ENCODE results near the gene EIF2D. TPM values are rescaled to one million over a fixed set of nuclear protein-coding genes. Genes with fewer than 3 reads are reported as not detected.

The EIF2D gene
- total RNA-seq, 4 donors from 2014 or later: 40.3 to 50.0 (median 47.9) TPM

DNA sequence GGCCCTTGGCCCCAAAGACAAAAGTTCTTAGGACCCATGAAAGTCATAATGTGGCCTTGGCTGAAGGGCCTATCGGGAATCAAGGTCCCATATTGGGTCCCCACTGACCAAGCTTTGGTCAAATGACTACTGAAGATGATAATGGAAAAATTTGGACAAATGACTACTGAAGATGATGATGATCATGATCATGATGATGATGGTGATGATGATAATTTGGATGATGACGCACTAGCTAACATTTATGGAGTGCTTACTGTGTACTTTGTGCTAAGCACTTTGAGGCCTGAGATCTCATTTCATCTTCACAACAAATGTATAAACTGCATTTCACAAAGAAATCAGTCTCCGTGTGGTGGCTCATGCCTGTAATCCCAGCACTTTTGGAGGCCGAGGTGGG, 39.4 kb downstream of the EIF2D start:
- Histone ChIP-seq H3K27ac (replicated peaks in 1 of 4) (no peak overlapping the region), H3K4me1 (peaks cover 10 to 30% (median 21%) of the 10 kb centered on the region in 4 donors), H3K36me3 (no peaks in the 10 kb centered on the region), H3K9me3 (no peaks in the 10 kb centered on the region), H3K27me3 (no peaks in the 10 kb centered on the region), H3K4me3 (no peak overlapping the region)
- 93% methylated on average over 4 of the region's 4 CpGs for WGBS
- TF ChIP-seq EP300 (IDR thresholded peaks at IDR 0.05) (no peak), CTCF (IDR thresholded peaks at IDR 0.05) (no peak), POLR2AphosphoS5 (IDR thresholded peaks at IDR 0.05) (no peak), POLR2A (IDR thresholded peaks at IDR 0.05; ENCODE audit: low read depth) (no peak)
- no peak for DNase-seq (ENCODE audit: extremely low spot score)
- intact Hi-C loops (cut with DNase I): no loop called here

- TF ChIP-seq CTCF (IDR thresholded peaks at IDR 0.05): no peak
- no peak for TF ChIP-seq EP300 (IDR thresholded peaks at IDR 0.05)
- no peak for TF ChIP-seq POLR2AphosphoS5 (IDR thresholded peaks at IDR 0.05)
- no peak for TF ChIP-seq POLR2A (IDR thresholded peaks at IDR 0.05; ENCODE audit: low read depth)
- intact Hi-C loops (cut with DNase I): no loop called here
- WGBS: 85% methylated on average over 3 of the region's 3 CpGs
- Histone ChIP-seq H3K4me1 (peaks cover 5 to 12% (median 7%) of the 10 kb centered on the region in 4 donors), H3K27me3 (no peaks in the 10 kb centered on the region), H3K36me3 (no peaks in the 10 kb centered on the region), H3K27ac (replicated peaks in 1 of 4) (no peak overlapping the region), H3K4me3 (no peak overlapping the region), H3K9me3 (no peaks in the 10 kb centered on the region)
- no peak for DNase-seq (ENCODE audit: extremely low spot score)
These were observed 41.7 kb downstream of the EIF2D start for GRCh38 chr1:206570529-206570928.

GRCh38 chr1:206569556-206569955, 42.7 kb downstream of the EIF2D start:
- 89% methylated on average over 4 of the region's 4 CpGs for WGBS
- no peak for DNase-seq (ENCODE audit: extremely low spot score)
- H3K36me3 ChIP-seq: no peaks in the 10 kb centered on the region
- intact Hi-C loops (cut with DNase I): no loop called here
- H3K4me3 ChIP-seq: no peak overlapping the region
- TF ChIP-seq EP300 (IDR thresholded peaks at IDR 0.05) (no peak), POLR2A (IDR thresholded peaks at IDR 0.05; ENCODE audit: low read depth) (no peak), POLR2AphosphoS5 (IDR thresholded peaks at IDR 0.05) (no peak), CTCF (IDR thresholded peaks at IDR 0.05) (no peak)
- no peak overlapping the region for H3K27ac ChIP-seq (replicated peaks in 1 of 4)
- H3K4me1 ChIP-seq: peaks cover 0 to 3% (median 0%) of the 10 kb centered on the region in 4 donors
- no peaks in the 10 kb centered on the region for H3K9me3 ChIP-seq
- H3K27me3 ChIP-seq: no peaks in the 10 kb centered on the region

GRCh38 chr1:206568779-206569352, 43.4 kb downstream of the EIF2D start:
- intact Hi-C loops (cut with DNase I): no loop called here
- TF ChIP-seq EP300 (IDR thresholded peaks at IDR 0.05): no peak
- TF ChIP-seq POLR2A (IDR thresholded peaks at IDR 0.05; ENCODE audit: low read depth): no peak
- no peak for TF ChIP-seq POLR2AphosphoS5 (IDR thresholded peaks at IDR 0.05)
- TF ChIP-seq CTCF (IDR thresholded peaks at IDR 0.05): no peak
- Histone ChIP-seq H3K27ac (replicated peaks in 1 of 4) (no peak overlapping the region), H3K36me3 (no peaks in the 10 kb centered on the region), H3K9me3 (no peaks in the 10 kb centered on the region), H3K27me3 (no peaks in the 10 kb centered on the region), H3K4me1 (no peaks in the 10 kb centered on the region), H3K4me3 (no peak overlapping the region)
- WGBS: 100% methylated on average over 7 of the region's 8 CpGs
- DNase-seq (ENCODE audit: extremely low spot score): no peak

GRCh38 chr1:206568256-206568655, 44.0 kb downstream of the EIF2D start:
- WGBS: 91% methylated on average over 8 of the region's 10 CpGs
- intact Hi-C loops (cut with DNase I): no loop called here
- no peaks in the 10 kb centered on the region for H3K9me3 ChIP-seq

More at GRCh38 chr1:206568256-206568655, 44.0 kb downstream of the EIF2D start:
- no peak for DNase-seq (ENCODE audit: extremely low spot score)
- TF ChIP-seq POLR2AphosphoS5 (IDR thresholded peaks at IDR 0.05) (no peak), EP300 (IDR thresholded peaks at IDR 0.05) (no peak), CTCF (IDR thresholded peaks at IDR 0.05) (no peak), POLR2A (IDR thresholded peaks at IDR 0.05; ENCODE audit: low read depth) (no peak)
- Histone ChIP-seq H3K4me1 (peaks cover 0 to 4% (median 0%) of the 10 kb centered on the region in 4 donors), H3K27me3 (no peaks in the 10 kb centered on the region), H3K27ac (replicated peaks in 1 of 4) (no peak overlapping the region), H3K36me3 (no peaks in the 10 kb centered on the region), H3K4me3 (no peak overlapping the region)
